Lower leg skin (tissue), 3 donors: Measurements from ENCODE around the gene NMB.

Source experiments
- CTCF ChIP-seq, 3 donors: fragments of 450-650 bp; IDR thresholded peaks; one replicate each; pipeline ENCODE4 v1.5.1; 2016; ENCODE audit warnings: antibody characterized with exemption in 3 of 3, mild to moderate bottlenecking in 3 of 3, moderate library complexity in 2 of 3
- POLR2A ChIP-seq, 2 donors: fragments of 450-650 bp; IDR thresholded peaks; one replicate each; pipeline ENCODE4 v1.6.1; 2016 to 2017; ENCODE audit warnings: antibody characterized with exemption in 2 of 2, mild to moderate bottlenecking in 1 of 2, moderate library complexity in 1 of 2

- TF ChIP-seq POLR2A (IDR thresholded peaks at IDR 0.05) (no peak), CTCF (IDR thresholded peaks at IDR 0.05) (no peak)
Measured at GRCh38 chr15:84648539-84648938, 9.5 kb downstream of the NMB start.
